GM19193 (cell line): ENCODE results near the gene C2CD2.

Source experiments
- POLR2A ChIP-seq: IDR thresholded peaks from 4 replicates; pipeline ENCODE4 v1.6.1; 2011; ENCODE audit not compliant: insufficient read depth, insufficient read length; ENCODE audit errors: extremely low read depth

C2CD2 gene

DNA sequence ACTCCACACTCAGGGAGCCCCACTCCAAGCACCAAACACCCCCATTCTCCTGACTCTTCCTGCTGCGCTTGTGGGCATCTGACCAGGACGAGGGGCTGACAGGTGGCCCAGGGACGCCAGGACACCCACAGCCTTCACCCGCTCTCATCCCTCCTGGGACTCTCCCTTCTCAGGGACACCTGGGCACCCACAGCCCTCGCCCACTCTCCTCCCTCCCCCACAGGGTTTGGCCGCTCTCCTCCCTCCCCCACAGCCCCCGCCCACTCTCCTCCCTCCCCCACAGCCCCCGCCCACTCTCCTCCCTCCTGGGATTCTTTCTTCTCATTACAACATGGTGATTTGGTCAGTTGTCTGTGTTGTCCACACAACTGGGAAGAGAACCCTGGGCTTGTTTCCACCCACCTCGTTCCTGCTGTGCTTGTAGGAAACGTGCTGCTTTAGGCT lies 118.1 kb downstream of the C2CD2 start:
- no peak for TF ChIP-seq POLR2A
